HG02943 (cell line): ENCODE measurements around the gene TNIK.

ENCODE experiments used
- ATAC-seq: cut with Tn5 transposase; IDR thresholded peaks from one replicate; pipeline ENCODE4 v1.9.1; 2021; ENCODE audit warnings: mild to moderate bottlenecking, low read depth, moderate library complexity; ENCODE audit not compliant: unreplicated experiment

TNIK gene

GRCh38 chr3:171459942-171460724 lies at the start of gene TNIK:
TNIK (minus strand) TSS chr3:171460405; CDS start chr3:171460063, 342 bp downstream.
- peak; percentile 64 for ATAC-seq

GRCh38 chr3:171508676-171509075 lies 48.5 kb upstream of the TNIK start:
- no peak for ATAC-seq

GRCh38 chr3:171508206-171508605 lies 48.0 kb upstream of the TNIK start:
- no peak for ATAC-seq

GRCh38 chr3:171506743-171507319 lies 46.6 kb upstream of the TNIK start:
- no peak for ATAC-seq

GRCh38 chr3:171505822-171506333 lies 45.7 kb upstream of the TNIK start:
- ATAC-seq, result no peak

- no peak for ATAC-seq
These were observed 44.2 kb upstream of the TNIK start for GRCh38 chr3:171504376-171504775.

GRCh38 chr3:171503817-171504216 lies 43.6 kb upstream of the TNIK start:
- ATAC-seq, result no peak

- ATAC-seq, result no peak
These were observed 38.7 kb upstream of the TNIK start for GRCh38 chr3:171498921-171499320.

- ATAC-seq, result no peak
These were observed 37.3 kb upstream of the TNIK start for GRCh38 chr3:171497468-171497867.

GRCh38 chr3:171495413-171495812 lies 35.2 kb upstream of the TNIK start:
- no peak for ATAC-seq

GRCh38 chr3:171494457-171495109 lies 34.4 kb upstream of the TNIK start:
- no peak for ATAC-seq

GRCh38 chr3:171491361-171491760 lies 31.2 kb upstream of the TNIK start:
- ATAC-seq, result no peak

- ATAC-seq, result no peak
These were observed 30.7 kb upstream of the TNIK start for GRCh38 chr3:171490901-171491300.

- no peak for ATAC-seq
These were observed 29.1 kb upstream of the TNIK start for GRCh38 chr3:171489348-171489747.

- ATAC-seq, result no peak
These were observed 28.3 kb upstream of the TNIK start for GRCh38 chr3:171488479-171488878.

- no peak for ATAC-seq
These were observed 27.2 kb upstream of the TNIK start for GRCh38 chr3:171487382-171487781.

GRCh38 chr3:171485338-171485737 lies 25.1 kb upstream of the TNIK start:
- ATAC-seq, result no peak

GRCh38 chr3:171481011-171481410 lies 20.8 kb upstream of the TNIK start:
- ATAC-seq, result no peak

- no peak for ATAC-seq
These were observed 20.3 kb upstream of the TNIK start for GRCh38 chr3:171480526-171480925.

- no peak for ATAC-seq
These were observed 16.4 kb upstream of the TNIK start for GRCh38 chr3:171476532-171477102.

- no peak for ATAC-seq
These were observed 12.3 kb upstream of the TNIK start for GRCh38 chr3:171472552-171472951.
